ENCODE results near the gene TNPO3.

DNA sequence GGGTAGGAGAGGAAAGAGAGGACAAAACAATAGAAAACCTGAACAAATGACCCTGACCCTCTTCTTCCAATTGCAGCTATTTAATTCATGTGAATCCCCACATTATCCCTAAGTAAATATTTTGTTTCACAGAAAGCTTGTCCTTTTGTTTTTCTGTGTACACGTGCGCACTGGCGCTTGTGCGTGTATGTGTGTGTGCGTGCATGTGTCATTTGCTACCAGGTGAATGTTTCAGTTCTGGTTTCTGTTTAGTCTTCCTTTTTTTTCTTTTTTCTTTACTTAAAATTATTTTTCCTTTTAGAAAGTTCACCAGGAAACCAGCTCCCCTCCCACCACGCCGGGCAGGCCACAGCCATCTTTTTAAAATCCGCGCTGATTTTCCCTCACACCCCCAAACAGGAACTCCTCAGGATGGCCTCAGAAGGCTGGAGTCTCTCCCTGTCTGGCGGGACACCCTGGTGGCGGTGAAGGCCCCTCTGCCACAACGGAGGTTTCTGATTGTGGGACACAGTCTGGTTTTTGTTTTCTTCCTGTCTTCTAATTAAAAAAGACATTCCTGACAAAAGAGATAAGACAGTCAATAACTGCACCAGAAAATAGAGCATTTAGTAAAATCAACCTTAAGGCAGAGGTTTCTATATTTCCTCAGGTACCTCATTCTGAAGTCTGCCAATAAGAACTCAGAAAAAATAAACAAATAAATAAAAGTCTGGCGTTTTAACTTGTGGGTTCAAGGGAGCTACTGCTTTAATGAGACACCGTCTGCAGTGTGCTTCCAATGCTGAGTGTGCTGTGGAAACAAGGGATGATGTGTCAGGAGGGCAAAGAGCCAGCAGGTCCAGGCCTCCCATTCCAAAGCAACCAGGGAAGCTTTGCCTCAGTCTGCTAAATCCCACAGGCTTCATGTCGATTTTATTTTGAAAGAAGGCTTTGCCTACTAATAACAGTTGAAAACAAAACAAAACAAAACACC, 99.8 kb downstream of the TNPO3 start:
- TF ChIP-seq, protein P1, sequence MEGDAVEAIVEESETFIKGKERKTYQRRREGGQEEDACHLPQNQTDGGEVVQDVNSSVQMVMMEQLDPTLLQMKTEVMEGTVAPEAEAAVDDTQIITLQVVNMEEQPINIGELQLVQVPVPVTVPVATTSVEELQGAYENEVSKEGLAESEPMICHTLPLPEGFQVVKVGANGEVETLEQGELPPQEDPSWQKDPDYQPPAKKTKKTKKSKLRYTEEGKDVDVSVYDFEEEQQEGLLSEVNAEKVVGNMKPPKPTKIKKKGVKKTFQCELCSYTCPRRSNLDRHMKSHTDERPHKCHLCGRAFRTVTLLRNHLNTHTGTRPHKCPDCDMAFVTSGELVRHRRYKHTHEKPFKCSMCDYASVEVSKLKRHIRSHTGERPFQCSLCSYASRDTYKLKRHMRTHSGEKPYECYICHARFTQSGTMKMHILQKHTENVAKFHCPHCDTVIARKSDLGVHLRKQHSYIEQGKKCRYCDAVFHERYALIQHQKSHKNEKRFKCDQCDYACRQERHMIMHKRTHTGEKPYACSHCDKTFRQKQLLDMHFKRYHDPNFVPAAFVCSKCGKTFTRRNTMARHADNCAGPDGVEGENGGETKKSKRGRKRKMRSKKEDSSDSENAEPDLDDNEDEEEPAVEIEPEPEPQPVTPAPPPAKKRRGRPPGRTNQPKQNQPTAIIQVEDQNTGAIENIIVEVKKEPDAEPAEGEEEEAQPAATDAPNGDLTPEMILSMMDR (IDR thresholded peaks at IDR 0.05): no peak
- no peak for TF ChIP-seq POLR2A (IDR thresholded peaks at IDR 0.05)
- no peak for TF ChIP-seq POLR2AphosphoS5 (IDR thresholded peaks at IDR 0.05)
- no peak for TF ChIP-seq EP300 (IDR thresholded peaks at IDR 0.05)

Data from gastroesophageal sphincter (tissue), 3 donors.